OCI-LY1 (cell line): ENCODE measurements around the gene AGAP1.

Source experiments
- H2AFZ ChIP-seq: fragments of 200-600 bp; sonication (generic), shearing (Covaris generic); 2 replicates; pipeline ENCODE4 v1.6.0; 2014; ENCODE audit warnings: antibody characterized with exemption, mild to moderate bottlenecking, low read length
- H3F3A ChIP-seq: fragments of 200-600 bp; sonication (generic), shearing (Covaris generic); 2 replicates; pipeline ENCODE4 v1.6.0; 2014; ENCODE audit warnings: mild to moderate bottlenecking, antibody characterized with exemption, low read length, moderate library complexity; ENCODE audit not compliant: insufficient read depth
- H3K27ac ChIP-seq: fragments of 200-600 bp; sonication (generic); 2 replicates; pipeline ENCODE4 v1.5.1; 2014; ENCODE audit warnings: low read length, mixed run types, mild to moderate bottlenecking, low read depth; ENCODE audit not compliant: poor library complexity, severe bottlenecking
- H3K27me3 ChIP-seq: fragments of 200-600 bp; sonication (generic); 2 replicates; pipeline ENCODE4 v1.6.0; 2014; ENCODE audit warnings: antibody characterized with exemption, mild to moderate bottlenecking, low read length, moderate library complexity; ENCODE audit not compliant: insufficient read depth
- H3K36me3 ChIP-seq: fragments of 200-600 bp; sonication (generic); 2 replicates; pipeline ENCODE4 v1.6.1; 2014; ENCODE audit warnings: mild to moderate bottlenecking, antibody characterized with exemption, low read length, moderate library complexity, mixed read lengths; ENCODE audit not compliant: insufficient read depth
- H3K4me1 ChIP-seq: fragments of 200-600 bp; sonication (generic); 2 replicates; pipeline ENCODE4 v1.5.1; 2014; ENCODE audit warnings: mild to moderate bottlenecking, low read length, moderate library complexity; ENCODE audit not compliant: insufficient read depth, severe bottlenecking
- H3K4me2 ChIP-seq: fragments of 200-600 bp; sonication (generic), shearing (Covaris generic); 2 replicates; pipeline ENCODE4 v1.6.1; 2014; ENCODE audit warnings: low read length
- H3K4me3 ChIP-seq: fragments of 200-600 bp; sonication (generic); 2 replicates; pipeline ENCODE4 v1.5.1; 2014; ENCODE audit warnings: low read length, low read depth, mild to moderate bottlenecking, mixed read lengths; ENCODE audit not compliant: poor library complexity, severe bottlenecking
- H3K79me2 ChIP-seq: fragments of 200-600 bp; shearing (Covaris generic); 2 replicates; pipeline ENCODE4 v1.6.1; 2016; ENCODE audit warnings: mixed run types, low read length, mixed read lengths; ENCODE audit not compliant: insufficient read depth
- H3K9ac ChIP-seq: fragments of 200-600 bp; sonication (generic), shearing (Covaris generic); 2 replicates; pipeline ENCODE4 v1.6.1; 2014; ENCODE audit warnings: mild to moderate bottlenecking, low read length, mixed read lengths
- H3K9me2 ChIP-seq: fragments of 200-600 bp; sonication (generic), shearing (Covaris generic); 2 replicates; pipeline ENCODE4 v1.6.1; 2014; ENCODE audit warnings: low read depth, mild to moderate bottlenecking, low read length, mixed read lengths
- H3K9me3 ChIP-seq: fragments of 200-600 bp; shearing (Covaris generic); 2 replicates; pipeline ENCODE4 v1.6.1; 2014; ENCODE audit warnings: low read length, mixed read lengths
- H4K20me1 ChIP-seq: fragments of 200-600 bp; sonication (generic), shearing (Covaris generic); 2 replicates; pipeline ENCODE4 v1.6.0; 2016; ENCODE audit warnings: mild to moderate bottlenecking, low read length; ENCODE audit not compliant: insufficient read depth
- EZH2 ChIP-seq: fragments of 200-600 bp; sonication (generic), shearing (Covaris generic); IDR thresholded peaks from 2 replicates; pipeline ENCODE4 v1.8.0; 2017; ENCODE audit warnings: borderline replicate concordance, mixed run types, mild to moderate bottlenecking, antibody characterized with exemption, low read length, moderate library complexity, mixed read lengths
- TF ChIP-seq, protein P1 (sequence below): fragments of 200-600 bp; sonication (generic), shearing (Covaris generic); IDR thresholded peaks from 2 replicates; pipeline ENCODE4 v1.5.1; 2017; ENCODE audit warnings: mild to moderate bottlenecking, antibody characterized with exemption, low read length, moderate library complexity, mixed read lengths

Gene AGAP1

DNA sequence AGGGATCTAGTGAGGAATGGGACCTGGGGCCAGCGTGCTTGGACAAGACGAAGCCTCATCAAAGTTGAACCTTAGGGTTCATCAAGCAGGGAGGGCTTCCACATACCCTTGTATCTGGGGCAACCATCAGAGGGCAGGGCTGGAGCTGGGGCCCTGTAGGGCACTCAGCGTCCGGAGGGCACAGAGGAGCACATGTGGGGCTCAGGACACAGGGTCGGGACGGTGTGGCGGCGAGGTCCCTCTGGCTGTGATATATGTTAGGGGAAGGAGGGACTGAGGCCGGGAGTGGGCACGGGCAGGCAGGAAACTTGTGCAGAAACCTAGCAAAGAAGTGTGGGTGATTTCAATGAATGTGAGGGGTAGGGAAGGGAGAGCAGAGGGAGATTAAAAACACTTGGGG lies 244.0 kb downstream of the AGAP1 start:
- Histone ChIP-seq H3K9ac (no peak overlapping the region), H3K9me2 (no peaks in the 10 kb centered on the region), H3K27me3 (no peaks in the 10 kb centered on the region; the same call in 1 of the 2 replicates), H2AFZ (no peak overlapping the region), H3K4me3 (no peak overlapping the region), H4K20me1 (no peaks in the 10 kb centered on the region), H3F3A (no peaks in the 10 kb centered on the region), H3K4me2 (no peak overlapping the region), H3K79me2 (no peaks in the 10 kb centered on the region), H3K27ac (no peak overlapping the region), H3K9me3 (no peaks in the 10 kb centered on the region), H3K36me3 (no peaks in the 10 kb centered on the region), H3K4me1 (no peaks in the 10 kb centered on the region)
- TF ChIP-seq EZH2, result no peak
- TF ChIP-seq, protein P1, sequence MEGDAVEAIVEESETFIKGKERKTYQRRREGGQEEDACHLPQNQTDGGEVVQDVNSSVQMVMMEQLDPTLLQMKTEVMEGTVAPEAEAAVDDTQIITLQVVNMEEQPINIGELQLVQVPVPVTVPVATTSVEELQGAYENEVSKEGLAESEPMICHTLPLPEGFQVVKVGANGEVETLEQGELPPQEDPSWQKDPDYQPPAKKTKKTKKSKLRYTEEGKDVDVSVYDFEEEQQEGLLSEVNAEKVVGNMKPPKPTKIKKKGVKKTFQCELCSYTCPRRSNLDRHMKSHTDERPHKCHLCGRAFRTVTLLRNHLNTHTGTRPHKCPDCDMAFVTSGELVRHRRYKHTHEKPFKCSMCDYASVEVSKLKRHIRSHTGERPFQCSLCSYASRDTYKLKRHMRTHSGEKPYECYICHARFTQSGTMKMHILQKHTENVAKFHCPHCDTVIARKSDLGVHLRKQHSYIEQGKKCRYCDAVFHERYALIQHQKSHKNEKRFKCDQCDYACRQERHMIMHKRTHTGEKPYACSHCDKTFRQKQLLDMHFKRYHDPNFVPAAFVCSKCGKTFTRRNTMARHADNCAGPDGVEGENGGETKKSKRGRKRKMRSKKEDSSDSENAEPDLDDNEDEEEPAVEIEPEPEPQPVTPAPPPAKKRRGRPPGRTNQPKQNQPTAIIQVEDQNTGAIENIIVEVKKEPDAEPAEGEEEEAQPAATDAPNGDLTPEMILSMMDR, result no peak

DNA sequence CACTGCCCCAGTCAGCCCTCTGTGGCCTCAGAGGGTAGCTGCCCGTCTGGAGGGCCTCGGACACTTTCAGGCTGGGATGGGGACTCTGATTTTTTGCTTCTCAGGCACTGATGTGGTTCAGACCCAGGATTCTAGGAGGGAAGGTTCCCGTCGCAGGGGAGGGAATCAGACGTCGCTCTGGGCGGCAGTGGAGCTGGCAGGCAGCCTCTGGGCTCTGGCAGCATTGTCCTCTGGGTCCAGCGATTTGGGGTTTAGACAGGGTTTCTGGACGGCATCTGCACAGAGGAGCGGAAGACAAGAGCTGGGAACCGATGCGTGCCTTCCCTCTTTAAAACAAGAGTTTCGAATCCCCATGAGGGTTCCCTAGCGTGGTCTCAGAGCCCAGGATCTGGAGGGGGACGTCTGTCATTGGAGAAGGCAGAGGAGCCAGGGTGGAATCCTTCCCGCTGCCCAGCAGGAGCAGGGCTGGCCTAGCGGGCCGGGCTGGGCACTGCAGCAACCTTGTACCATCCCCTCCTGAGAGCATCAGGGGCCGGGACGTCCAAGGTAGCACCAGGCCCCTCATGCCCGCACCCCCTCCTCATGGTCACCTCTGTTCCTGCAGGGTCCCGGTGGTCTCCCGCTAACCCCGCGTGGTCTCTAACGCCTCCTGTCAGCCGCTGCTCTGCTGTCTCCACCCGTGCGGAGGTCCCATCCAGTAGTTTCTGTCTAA lies 246.0 kb downstream of the AGAP1 start:
- H3K36me3 ChIP-seq, result no peaks in the 10 kb centered on the region
- no peaks in the 10 kb centered on the region for H3K9me2 ChIP-seq
- TF ChIP-seq, protein P1, result no peak
- TF ChIP-seq EZH2, result no peak

GRCh38 chr2:235740821-235741220 lies 247.0 kb downstream of the AGAP1 start:
- no peaks in the 10 kb centered on the region for H3K4me1 ChIP-seq
- no peak overlapping the region for H3K4me2 ChIP-seq
- no peaks in the 10 kb centered on the region; the same call in 1 of the 2 replicates for H3K27me3 ChIP-seq
- no peak for TF ChIP-seq EZH2
- TF ChIP-seq, protein P1, result no peak
- no peak overlapping the region for H2AFZ ChIP-seq
- no peaks in the 10 kb centered on the region for H3K9me2 ChIP-seq
- H3K9me3 ChIP-seq, result no peaks in the 10 kb centered on the region
- no peaks in the 10 kb centered on the region for H3K79me2 ChIP-seq
- H3K4me3 ChIP-seq, result no peak overlapping the region
- H3F3A ChIP-seq, result no peaks in the 10 kb centered on the region
- H3K27ac ChIP-seq, result no peak overlapping the region
- no peaks in the 10 kb centered on the region for H3K36me3 ChIP-seq
- no peaks in the 10 kb centered on the region for H4K20me1 ChIP-seq
- H3K9ac ChIP-seq, result no peak overlapping the region

More for the DNA sequence above, 246.0 kb downstream of the AGAP1 start:
- no peaks in the 10 kb centered on the region for H3K9me3 ChIP-seq
- H3K9ac ChIP-seq, result no peak overlapping the region
- H3F3A ChIP-seq, result no peaks in the 10 kb centered on the region
- no peak overlapping the region for H2AFZ ChIP-seq
- H3K4me1 ChIP-seq, result no peaks in the 10 kb centered on the region
- no peak overlapping the region for H3K4me2 ChIP-seq
- H4K20me1 ChIP-seq, result no peaks in the 10 kb centered on the region
- H3K27me3 ChIP-seq, result no peaks in the 10 kb centered on the region; the same call in 1 of the 2 replicates
- H3K27ac ChIP-seq, result no peak overlapping the region
- no peak overlapping the region for H3K4me3 ChIP-seq
- no peaks in the 10 kb centered on the region for H3K79me2 ChIP-seq
